ENCODE data around the gene CCDC88B.
A peak's percentile ranks its signal among the peaks of the same experiment; 100 is the strongest.

CCDC88B gene

DNA sequence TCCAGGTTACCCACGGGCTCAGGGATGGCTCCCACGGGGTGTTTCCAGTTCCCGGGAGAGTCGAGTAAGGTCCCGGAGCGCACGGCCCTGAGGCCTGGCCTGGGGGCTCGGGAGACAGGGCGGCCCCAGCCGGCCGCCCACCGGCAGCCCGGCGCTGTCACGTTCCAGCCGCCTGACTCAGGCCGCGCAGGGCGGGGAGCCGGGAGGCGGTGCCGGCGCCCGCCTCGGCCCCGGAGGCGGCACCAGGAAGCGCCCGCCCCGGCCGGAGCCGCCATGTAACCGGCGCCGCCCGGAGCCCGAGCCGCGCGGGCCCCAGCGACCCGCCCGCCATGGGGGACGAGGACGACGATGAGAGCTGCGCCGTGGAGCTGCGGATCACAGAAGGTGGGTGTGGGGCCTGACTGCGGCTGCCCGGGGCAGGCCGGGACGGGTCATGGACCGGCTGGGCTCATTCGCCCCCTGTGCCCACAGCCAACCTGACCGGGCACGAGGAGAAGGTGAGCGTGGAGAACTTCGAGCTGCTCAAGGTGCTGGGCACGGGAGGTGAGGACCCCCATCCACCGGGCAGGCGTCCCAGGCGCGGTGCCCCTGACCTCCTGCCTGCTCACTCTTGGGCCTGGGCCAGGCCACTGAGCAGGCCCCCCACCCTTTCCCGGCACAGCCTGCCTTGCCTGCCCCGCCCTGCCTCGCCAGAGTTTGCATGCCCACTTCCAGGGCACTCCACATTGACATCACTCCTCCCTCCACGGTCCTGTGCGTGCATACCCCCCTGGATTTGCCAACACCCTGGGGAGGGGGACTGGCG is 19.1 kb downstream of the CCDC88B start, which contains the start of gene RPS6KA4:
Gene RPS6KA4 (plus strand): TSS at position 256 of the 805 bp plus-strand sequence. CDS start 74 bp downstream, at position 330.
- peak in 1 of 2 donors; percentile 52 for DNase-seq (ENCODE audit: low read depth in 2 of 2)

DNA sequence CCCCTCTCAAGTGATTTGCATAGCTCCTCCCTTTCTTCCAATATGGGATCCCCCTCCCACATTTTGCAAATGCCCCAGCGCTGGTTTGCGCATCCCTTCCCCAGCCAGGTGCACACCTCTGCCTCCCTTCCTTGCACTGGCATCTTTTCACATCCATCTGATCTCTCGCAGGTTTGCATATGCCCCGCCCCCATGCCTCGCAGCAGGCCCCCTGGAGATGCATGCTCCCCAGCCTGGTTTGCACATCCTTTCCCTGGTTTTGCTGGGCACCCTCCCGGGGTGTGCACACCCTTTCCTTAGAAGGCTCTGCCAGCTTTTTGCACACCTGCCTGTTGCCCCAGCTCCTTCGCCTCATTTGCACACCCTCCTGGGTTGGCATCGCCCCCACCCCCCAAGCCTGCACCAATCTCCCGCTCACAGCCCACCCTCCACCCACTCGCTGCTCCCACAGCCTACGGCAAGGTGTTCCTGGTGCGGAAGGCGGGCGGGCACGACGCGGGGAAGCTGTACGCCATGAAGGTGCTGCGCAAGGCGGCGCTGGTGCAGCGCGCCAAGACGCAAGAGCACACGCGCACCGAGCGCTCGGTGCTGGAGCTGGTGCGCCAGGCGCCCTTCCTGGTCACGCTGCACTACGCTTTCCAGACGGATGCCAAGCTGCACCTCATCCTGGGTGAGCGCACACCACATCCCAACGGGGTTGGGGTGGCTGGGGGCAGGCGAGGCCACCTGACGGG is 19.9 kb downstream of the CCDC88B start:
- DNase-seq (ENCODE audit: low read depth in 2 of 2), result no peak

DNA sequence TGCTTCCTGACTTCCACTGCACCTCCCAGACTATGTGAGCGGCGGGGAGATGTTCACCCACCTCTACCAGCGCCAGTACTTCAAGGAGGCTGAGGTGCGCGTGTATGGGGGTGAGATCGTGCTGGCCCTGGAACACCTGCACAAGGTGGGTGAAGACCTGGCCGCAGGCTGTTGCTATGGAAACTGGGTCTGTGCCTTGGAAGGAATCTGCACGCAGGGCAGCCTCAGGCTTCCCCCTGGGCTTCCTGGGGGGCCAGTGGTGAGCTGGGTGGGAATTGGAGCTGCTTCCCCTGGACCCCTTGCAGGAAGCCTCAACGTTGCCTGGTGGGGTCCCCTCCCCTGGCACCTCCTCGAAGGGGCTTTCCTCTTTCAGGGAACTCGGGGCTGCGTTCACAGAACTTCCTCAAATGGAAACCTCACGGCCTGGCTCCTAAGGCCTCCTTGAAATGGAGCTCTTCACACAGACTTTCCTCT is 20.5 kb downstream of the CCDC88B start:
- no peak for DNase-seq (ENCODE audit: low read depth in 2 of 2)

DNA sequence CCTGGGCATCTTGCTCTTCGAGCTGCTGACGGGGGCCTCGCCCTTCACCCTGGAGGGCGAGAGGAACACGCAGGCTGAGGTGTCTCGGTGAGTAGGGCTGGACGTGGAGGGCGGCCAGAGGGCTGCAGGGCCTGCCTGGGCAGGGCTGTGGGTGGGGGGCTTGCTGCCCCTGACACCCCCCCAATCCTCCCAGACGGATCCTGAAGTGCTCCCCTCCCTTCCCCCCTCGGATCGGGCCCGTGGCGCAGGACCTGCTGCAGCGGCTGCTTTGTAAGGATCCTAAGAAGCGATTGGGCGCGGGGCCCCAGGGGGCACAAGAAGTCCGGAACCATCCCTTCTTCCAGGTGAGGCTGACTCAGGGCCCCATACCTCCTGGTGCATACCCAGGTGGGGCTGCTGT is 21.7 kb downstream of the CCDC88B start:
- DNase-seq (ENCODE audit: low read depth in 2 of 2), result no peak

DNA sequence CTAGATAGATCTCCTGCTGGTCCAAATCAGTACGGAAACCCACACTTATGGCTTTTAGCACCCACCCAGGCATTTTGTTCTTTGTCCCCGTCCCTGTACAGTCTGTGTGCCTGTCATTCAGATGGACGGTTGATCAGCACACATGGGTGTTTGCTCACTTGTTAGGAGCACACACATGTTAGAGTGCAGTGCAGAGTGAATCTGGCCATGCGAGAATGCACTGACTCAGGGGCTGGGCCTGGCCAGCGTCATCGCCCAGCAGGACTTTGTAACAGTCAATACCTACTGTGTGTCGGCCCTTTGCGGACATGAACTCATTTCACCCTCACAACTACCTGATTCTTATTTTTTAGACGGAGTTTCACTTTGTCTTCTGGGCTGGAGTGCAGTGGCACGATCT is 22.3 kb downstream of the CCDC88B start:
- DNase-seq (ENCODE audit: low read depth in 2 of 2), result no peak

DNA sequence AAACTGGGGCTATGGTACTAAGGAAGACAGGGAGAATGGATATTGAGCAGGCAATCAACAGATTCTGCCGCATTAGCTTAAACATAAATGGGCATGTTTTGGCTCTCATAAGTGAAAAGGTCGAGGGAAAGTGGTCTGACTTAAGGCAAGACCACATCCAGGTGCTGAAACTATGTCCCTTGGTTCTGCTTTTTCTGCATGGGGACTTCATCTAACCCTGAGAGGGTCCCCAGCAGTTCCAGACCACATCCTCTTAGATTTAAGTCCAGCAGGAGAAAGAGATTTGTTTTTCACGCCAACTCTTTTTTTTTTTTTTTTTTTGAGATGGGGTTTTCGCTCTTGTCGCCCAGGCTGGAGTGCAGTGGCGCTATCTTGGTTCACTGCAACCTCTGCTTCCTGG is 24.4 kb downstream of the CCDC88B start:
- no peak for DNase-seq (ENCODE audit: low read depth in 2 of 2)

DNA sequence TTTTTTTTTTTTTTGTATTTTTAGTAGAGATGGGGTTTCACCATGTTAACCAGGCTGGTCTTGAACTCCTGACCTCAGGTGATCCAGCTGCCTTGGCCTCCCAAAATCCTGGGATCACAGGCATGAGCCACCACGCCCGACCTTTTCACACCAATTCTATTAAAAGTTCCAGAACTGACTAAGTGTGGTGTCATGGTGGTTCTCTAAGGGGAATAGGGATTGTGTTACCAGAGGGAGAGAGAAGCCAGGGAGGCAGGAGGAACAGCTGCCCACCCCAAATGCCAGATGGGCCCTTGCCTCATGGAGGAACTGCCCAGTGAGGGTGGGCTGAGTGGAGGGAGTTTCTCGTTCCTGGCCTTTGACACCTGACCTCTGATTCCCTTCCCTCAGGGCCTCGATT is 24.9 kb downstream of the CCDC88B start:
- no peak for DNase-seq (ENCODE audit: low read depth in 2 of 2)

DNA sequence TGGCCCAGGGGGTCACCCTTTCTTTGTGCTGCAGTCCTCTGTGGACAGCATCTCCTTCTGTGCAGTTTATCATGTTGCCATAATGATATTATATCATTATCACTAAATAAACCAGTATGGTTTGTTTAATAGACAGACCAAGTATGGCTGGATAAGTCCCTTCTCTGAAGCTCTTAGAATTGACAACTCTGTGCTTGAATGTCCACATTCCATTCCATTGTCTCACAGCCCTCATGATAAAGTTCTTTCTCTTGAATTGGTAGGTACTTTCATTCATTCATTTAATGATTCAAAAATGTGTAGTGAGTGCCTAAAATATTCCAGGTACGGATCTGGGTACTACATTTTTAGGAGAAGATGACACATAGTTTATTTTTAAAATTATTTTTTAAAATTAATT is 26.7 kb downstream of the CCDC88B start:
- no peak for DNase-seq (ENCODE audit: low read depth in 2 of 2)

DNA sequence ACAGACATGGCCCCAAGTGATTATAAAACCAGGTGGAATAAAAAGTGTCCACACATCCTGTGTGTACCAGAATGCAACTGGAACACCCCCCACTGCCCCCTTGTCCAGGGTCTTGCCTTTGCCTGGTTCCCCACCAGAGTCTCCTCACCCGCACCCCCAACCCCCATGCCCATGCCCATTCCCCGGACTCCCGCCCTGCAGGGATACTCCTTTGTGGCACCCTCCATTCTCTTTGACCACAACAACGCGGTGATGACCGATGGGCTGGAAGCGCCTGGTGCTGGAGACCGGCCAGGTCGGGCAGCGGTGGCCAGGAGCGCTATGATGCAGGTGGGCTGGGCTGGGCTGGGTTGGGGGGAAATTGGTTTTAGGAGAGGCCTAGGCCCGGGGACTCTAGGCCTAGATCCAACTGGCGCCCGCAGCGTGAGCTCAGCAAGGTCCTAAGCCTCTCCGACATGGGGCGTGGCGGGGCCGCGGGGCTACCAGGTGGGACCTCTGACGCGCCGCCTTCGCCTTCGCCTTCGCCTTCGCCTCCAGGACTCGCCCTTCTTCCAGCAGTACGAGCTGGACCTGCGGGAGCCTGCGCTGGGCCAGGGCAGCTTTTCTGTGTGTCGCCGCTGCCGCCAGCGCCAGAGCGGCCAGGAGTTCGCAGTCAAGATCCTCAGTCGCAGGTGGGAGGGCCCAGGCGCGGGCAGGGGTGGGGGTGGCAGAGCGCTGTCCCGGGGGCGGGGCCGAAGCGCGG is 28.1 kb downstream of the CCDC88B start:
- no peak for DNase-seq (ENCODE audit: low read depth in 2 of 2)

DNA sequence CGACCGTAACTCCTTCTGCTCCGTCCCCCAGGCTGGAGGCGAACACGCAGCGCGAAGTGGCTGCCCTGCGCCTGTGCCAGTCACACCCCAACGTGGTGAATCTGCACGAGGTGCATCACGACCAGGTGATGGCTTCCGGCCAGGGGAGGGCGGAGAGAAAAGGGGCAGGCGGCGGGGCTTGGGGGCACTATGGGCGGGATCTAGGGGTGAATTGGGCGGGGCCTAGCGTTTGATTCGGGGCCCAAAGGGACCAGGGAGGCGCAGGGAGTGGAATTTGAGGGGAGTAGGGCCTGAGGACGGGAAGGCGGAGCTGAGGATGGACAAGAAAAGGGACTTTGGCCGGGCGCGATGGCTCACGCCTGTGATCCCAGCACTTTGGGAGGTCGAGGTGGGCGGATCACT is 28.7 kb downstream of the CCDC88B start:
- DNase-seq (ENCODE audit: low read depth in 2 of 2), result no peak

DNA sequence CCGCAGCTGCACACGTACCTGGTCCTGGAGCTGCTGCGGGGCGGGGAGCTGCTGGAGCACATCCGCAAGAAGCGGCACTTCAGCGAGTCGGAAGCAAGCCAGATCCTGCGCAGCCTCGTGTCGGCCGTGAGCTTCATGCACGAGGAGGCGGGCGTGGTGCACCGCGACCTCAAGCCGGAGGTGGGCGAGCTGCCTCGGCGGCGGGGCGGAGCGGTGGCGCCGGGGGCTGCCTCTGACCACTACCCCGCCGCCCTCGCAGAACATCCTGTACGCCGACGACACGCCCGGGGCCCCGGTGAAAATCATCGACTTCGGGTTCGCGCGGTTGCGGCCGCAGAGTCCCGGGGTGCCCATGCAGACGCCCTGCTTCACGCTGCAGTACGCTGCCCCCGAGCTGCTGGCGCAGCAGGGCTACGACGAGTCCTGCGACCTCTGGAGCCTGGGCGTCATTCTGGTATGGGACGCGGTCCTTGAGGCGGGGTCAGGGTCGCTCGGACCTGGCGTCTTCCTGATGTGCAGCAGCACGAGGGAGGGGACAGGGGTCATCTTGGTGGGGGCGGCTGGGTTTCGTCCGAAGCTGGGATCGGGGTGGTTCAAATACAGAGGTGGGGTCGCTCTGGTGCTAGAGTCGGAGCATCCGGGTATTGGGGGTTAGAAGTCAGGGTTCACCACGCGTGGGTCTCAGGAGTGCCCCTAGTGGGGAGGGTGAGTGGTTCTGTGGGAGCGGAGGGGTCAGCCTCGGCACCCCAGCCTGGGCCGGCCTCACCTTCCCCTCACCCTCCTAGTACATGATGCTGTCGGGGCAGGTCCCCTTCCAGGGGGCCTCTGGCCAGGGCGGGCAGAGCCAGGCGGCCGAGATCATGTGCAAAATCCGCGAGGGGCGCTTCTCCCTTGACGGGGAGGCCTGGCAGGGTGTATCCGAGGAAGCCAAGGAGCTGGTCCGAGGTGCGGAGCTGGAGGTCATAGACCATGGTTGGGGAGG is 29.7 kb downstream of the CCDC88B start:
- DNase-seq (ENCODE audit: low read depth in 2 of 2), result no peak

DNA sequence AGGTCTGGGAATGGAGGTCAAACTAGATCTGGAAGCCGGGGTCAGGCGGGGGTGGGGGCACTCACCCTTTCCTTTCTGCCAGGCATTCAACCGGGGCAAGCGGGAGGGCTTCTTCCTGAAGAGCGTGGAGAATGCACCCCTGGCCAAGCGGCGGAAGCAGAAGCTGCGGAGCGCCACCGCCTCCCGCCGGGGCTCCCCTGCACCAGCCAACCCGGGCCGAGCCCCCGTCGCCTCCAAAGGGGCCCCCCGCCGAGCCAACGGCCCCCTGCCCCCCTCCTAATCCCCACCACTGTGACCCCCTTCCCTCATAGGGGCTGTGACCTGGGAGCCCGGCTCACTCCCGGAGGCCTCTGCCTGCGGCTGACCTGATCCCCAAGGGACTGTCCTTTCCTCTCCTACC is 31.2 kb downstream of the CCDC88B start:
- DNase-seq (ENCODE audit: low read depth in 2 of 2), result no peak

DNA sequence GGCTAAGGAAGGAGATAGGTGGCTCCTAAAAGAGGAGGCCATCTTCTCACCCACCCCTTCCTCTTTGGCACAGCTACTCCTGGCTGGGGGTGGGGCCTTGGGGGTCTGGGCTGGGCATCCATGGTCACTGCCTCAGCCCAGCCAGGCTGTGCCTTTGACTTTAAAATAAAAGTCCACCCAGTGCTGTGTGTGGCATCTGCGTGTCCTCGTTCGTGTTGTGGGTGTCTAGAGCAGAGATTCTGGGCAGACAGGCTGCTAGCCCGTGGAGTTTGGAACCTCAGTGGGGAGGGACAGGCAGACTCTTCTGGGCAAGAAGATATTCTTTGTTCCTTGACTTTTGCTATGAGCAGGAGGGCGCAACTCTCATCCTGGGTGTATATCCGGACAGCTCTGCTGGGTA is 32.0 kb downstream of the CCDC88B start:
- DNase-seq (ENCODE audit: low read depth in 2 of 2), result no peak

DNA sequence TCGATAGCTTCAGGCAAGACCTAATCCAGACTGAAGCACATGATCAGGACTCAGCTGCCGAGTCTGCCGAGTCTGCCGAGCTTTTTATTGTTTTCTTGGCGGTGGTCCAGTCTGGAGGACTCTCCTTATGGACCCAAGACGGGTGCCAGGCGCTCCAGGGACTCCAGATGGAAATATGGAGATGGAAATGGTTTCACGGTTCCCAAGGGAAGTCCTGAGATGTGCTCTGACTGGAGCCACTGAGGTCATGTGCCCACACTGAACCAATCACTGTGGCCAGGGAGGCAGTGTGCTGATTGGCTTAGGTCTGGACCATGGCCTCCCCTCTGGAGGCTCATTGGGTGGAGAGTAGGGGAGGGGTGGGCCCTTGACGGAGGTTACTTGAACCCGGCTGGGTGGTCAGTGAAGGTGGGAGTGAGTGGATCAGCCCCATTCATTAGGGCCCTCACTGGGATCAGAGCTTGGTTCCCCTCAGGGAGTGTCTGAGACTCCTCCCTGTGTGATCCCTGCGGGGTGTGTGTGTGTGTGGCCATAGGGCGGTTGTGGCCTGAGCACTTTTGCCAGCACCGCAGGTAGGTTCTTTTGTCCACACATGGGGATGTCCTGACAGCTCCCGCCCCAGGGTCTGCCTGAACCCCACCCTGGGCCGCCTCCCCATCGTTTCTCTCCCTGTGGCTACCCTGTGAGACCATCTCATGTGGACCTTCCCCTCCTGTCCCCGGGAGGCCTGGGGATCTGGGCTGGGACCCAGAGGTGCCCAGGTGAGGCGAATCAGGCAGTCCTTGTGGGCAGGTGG is 33.0 kb downstream of the CCDC88B start:
- no peak for DNase-seq (ENCODE audit: low read depth in 2 of 2)

DNA sequence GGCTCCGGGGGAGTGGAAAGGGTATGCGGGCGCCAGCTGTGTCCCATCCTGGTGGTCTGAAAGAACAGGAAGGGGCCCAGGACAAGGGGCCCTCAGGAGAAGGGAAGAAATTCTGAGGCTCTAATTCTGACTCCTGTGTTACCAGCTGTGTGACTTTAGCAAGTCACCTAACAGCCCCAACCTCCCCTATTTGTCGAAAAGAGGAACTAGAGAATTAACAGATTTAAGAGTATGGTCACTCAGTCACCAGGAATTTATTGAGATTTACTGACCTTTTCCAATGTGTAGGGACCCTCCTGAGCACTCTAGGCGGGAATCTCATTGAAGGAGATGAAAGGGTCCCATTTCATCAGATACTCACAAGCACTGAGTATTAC is 33.6 kb downstream of the CCDC88B start:
- DNase-seq (ENCODE audit: low read depth in 2 of 2), result no peak

DNA sequence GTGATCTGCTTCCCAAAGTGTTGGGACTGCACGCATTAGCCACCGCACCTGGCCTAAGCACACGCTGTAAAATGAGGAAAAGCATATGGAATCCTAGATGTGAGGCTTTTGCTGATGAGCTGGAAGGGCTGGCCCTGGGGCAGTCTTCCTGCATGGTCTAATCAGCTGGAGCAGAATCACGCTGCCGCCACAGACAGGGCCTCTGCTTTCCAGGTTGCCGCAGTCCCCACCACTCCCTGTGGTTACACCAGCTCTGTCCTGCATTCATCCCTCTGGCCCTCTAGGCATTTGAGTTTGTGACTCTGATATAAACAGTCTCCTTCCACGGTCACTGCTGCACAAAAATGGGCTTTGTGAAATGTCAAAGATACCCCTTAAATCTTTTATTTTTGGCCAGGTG is 36.1 kb downstream of the CCDC88B start:
- DNase-seq (ENCODE audit: low read depth in 2 of 2), result no peak

DNA sequence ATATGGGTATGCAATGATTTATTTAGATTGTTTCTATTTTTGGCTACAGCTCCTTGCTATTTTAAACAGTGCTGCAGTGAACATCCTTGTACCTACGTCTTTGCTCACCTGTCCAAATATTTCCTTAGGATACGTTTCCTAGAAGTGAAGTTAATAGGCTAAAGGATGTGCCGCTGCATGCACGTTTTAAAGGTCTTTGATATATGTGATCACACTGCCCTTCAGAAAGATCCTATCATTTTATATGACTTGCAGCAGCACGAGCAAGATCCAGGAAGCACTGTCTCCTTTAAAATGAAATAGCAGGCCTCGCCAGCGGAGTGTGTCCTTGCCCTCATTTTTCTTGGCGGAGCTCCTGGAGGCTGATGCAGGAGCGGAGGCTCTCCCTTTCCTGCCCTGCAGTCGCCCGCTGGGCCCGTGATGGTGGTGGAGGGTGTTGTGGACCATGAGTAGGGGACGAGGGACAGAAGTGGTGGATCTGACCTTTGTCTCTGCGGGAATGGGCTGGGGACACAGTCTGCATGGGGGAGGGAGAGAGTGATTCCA is 38.4 kb downstream of the CCDC88B start:
- no peak for DNase-seq (ENCODE audit: low read depth in 2 of 2)

DNA sequence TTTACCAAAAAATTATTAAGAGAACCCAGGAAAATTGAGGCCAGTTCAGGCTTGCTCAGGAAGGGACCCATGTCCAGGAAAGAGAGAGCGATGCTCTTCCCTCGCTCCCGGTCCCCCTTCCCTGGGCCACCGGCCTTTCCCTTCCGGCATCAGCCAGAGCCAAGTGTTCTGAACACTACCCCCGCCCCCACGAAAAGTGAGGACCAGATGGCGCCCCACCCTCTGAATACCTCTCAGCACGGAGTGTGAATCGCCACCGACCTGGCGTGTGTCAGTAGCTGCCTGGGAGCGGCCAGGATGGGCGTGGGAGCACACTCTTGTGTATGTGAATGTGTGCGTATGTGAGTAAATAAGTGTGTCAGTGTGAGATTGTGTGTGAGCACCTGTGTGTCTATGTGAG is 39.2 kb downstream of the CCDC88B start:
- no peak for DNase-seq (ENCODE audit: low read depth in 2 of 2)

DNA sequence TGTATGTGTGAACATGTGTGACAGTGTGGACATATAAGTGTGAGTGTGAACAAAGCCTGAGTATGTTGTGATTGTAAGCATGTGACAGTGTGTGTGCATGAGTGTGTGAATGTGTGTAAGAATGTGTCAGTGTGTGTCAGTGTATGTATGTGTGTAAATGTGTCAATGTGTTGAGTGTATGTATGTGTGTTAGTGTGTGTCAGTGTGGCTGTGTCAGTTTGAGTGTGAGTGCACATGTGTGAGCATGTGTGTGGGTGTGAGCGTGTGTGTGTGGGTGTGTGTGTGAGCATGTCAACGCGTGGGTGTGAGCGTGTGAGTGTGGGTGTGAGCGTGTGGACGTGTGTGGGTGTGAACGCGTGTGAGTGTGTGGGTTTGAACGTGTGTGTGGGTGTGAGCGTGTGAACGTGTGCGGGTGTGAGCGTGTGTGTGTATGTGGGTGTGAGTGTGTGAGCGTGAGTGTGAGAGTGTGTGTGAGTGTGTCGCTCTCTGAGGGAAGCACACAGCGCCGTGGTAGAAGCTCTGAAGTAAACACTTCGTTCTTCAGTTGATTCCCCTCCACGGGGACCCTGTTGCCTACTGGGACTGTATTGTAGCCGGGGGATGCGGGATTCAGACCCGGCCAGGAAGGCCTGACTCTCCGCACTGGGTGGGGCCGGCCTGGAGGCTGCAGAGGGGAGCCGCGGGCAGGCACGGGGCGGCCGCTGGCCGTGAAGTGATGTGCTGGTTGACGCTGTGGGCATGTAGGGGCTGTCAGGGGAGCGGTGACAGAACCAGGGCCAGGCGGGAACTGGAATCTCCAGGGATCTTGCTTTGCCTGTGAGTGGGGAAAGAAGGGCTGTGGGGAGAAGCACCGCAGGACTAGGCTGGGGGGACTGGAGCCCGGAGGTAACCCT is 40.1 kb downstream of the CCDC88B start:
- DNase-seq (ENCODE audit: low read depth in 2 of 2), result no peak

Measured in stimulated activated CD4-positive, alpha-beta T cell treated with anti-CD3 and anti-CD28 coated beads, Interleukin-4, amount 100 ng/mL, for 48 hours (primary cell).